NCI-H526 (cell line): ENCODE measurements around the gene ATP1A4.
"Not testable (repeated sequence)": the region's sequence is repeated elsewhere in the genome, so short reads cannot be mapped to it uniquely, and the experiment has no call there.

Experiments used
- DNase-seq, 2 experiments: peaks; one replicate each; lab custom pipeline; 2025; lab: John Stamatoyannopoulos, UW

Gene ATP1A4

DNA sequence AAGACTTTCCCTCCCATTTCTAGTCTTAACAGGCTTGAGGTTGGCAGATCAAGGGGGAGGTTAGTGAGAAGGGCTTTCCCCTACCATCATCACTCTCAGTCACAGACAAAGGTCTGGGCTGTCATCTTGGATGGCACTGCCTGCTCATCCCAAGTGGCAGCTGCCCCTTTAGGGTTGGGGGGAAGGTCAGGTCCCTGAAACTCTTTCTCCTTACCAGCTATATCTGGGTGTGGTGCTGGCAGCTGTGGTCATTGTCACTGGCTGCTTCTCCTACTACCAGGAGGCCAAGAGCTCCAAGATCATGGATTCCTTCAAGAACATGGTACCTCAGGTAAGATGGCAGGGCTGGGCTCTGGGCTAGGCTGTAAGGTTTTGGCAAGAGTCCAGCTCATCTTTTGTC is 27.7 kb upstream of the ATP1A4 start:
- DNase-seq = no peak

DNA sequence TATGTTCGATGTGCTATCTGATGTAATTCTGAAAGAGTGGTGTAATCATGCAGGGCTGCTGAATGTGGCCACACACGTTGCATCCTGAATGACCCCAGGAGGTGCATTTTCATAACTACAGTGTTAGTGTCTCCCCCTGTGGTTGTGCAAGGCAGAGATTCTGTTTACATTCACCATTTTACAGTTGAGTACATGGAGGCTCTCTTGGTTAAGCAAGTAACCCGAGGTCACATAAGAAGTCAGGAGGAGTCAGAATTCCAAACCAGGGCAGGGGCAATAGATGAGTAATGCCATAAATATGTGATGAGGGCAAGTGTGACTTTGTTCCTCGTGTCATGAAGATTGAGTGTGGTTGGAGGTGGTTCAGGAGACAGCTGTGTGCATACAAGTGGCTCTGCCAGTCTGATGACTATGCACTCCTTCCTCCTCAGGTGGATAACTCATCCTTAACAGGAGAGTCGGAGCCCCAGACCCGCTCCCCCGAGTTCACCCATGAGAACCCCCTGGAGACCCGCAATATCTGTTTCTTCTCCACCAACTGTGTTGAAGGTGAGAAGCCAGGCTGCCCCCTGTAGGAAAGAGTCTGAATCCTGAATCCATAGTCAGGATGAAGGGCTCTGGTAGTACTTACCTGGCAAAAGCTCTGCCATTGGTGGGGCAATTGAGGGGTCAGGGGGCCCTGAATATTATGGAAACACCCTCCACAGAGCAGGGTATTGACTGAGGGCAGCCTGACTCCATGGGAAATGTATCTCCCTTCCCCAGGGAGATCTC is 26.5 kb upstream of the ATP1A4 start:
- DNase-seq = no peak

DNA sequence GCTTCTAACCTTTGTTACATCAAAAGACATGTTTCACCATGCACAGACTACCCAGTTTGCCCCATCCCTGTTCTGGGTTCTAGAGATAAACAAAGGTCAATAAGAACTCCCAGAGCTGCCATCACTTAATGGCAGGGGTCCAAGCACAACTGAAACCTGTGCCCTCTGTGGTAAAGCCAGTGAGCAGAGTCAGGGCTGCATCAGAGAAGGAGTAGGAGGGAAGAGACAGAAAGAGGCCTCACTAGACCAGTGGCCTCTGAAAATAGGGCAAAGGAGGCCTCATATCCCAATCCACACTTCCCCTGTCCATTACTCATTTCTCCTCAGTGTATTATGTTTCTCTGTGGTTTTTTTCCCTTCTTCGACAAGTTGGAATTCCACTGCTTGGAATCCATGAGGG is 25.7 kb upstream of the ATP1A4 start:
- DNase-seq = no peak

DNA sequence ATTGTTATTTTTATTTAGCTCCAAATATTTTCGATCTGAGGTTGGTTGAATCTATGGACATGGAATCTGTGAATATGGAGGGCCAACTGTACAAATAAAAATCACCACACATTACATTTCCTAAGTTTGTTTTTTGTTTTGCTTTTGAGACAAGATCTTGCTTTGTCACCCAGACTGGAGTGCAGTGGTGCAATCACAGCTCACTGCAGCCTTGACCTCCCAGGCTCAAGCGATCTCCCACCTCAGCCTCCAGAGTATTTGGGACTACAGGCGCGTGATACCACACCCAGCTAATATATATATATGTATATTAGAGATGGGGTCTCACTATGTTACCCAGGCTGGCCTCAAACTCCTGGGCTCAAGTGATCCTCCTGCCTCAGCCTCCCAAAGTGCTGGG is 25.1 kb upstream of the ATP1A4 start:
- DNase-seq = not testable (repeated sequence)

DNA sequence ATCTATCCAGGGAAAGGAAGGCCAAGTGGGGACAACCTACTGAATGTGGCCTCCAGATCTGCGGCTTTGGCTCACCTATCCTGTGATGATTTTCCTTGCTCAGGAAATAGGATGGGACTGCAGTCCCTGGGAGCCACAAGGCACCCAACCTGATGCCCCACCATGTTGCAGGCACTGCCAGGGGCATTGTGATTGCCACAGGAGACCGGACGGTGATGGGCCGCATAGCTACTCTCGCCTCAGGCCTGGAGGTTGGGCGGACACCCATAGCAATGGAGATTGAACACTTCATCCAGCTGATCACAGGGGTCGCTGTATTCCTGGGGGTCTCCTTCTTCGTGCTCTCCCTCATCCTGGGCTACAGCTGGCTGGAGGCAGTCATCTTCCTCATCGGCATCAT is 24.0 kb upstream of the ATP1A4 start:
- DNase-seq = no peak

DNA sequence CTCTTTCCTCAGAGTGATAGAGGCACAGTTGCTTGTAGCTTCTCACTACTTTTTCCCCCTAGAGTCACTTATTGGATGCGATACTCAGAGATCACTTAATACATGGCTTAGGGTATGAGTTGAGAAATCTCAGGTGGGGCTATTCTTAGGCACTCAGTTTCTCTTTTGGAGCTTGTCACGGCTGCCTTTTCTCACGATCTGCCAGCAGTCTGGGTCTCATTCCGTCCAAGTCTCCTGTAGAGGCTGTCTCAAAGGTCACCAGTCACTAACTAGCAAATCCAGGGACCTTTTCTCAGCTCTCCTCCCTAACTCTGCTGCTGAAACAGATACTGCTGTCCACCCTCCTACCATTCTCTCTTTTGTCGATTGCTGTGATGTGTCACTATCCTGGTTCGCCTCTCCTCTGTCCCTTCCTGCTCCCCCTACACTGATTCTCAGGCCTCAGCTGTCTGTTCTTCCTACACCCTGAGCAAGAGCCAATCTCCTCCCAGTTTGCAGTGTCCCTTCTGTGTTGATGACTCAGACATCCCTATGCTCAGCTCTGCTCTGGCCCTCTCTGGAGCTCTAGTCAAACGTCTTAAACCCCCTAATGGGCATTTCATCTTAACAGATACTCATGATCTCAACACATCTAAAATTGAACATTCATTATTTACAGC is 23.4 kb upstream of the ATP1A4 start:
- no peak for DNase-seq

DNA sequence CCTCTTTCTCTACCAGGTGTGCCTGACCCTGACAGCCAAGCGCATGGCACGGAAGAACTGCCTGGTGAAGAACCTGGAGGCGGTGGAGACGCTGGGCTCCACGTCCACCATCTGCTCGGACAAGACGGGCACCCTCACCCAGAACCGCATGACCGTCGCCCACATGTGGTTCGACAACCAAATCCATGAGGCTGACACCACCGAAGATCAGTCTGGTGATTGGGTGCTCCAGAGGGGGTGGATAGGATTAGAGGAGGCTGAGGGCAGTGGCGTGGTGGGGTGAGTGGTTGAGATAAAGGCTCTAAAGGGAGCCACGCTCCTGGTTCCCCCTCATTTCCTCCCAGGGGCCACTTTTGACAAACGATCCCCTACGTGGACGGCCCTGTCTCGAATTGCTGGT is 22.8 kb upstream of the ATP1A4 start:
- no peak for DNase-seq

DNA sequence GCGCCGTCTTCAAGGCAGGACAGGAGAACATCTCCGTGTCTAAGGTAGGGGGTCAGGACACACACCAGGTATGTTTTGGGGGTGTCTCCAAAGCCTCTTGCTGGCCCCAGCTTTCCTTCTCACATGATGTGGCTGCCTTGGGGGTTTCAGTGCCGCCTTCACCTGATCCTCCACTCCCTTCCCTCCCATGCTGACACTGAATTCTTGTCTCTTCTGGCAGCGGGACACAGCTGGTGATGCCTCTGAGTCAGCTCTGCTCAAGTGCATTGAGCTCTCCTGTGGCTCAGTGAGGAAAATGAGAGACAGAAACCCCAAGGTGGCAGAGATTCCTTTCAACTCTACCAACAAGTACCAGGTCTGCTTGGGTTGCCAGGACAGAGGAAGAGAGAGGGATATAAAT is 22.4 kb upstream of the ATP1A4 start:
- DNase-seq = no peak

DNA sequence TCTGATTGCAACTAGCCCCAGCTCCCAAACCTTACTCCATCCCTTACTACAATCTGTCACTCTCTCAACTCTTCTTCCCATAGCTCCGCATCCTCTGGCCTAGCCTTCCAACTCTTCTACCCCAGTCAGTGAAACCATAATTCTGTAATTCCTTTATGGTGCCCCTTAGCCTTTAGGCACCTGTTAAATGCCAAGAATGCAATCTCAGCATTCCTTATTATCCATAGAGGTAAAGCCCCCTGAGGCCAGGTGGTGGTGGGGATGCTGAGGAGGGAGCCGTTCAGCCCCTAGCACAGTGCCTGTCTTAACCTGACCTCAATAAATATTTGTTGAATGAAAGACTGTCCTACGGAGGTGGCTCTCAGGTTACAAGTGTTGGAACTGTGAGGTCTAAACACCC is 21.8 kb upstream of the ATP1A4 start:
- no peak for DNase-seq

DNA sequence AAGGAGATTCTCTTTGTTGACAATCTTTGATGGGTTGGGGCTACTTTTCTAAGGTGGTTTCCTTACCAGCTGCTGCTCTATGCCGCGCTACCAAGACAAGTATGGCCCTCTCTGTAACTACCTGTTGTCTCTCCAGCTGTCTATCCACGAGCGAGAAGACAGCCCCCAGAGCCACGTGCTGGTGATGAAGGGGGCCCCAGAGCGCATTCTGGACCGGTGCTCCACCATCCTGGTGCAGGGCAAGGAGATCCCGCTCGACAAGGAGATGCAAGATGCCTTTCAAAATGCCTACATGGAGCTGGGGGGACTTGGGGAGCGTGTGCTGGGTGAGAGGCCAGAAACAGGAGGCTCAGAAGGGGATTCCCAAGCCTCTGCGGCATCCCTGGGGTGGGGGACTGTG is 21.4 kb upstream of the ATP1A4 start:
- no peak for DNase-seq

DNA sequence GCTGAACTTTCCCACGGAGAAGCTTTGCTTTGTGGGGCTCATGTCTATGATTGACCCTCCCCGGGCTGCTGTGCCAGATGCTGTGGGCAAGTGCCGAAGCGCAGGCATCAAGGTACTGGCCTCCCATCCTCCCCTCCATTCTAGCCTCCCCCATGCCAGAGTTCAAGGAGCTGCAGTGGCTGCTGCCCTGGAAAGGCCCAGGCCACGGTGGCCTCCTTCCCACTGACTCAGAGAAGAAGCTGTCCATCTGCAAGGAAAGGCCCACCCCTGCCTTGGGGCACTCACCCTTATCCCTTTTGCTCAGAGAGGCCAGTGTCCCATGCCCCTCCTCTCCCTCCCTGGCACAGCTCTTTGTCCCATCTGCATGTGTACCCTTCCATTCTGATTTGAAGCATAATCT is 20.9 kb upstream of the ATP1A4 start:
- no peak for DNase-seq

DNA sequence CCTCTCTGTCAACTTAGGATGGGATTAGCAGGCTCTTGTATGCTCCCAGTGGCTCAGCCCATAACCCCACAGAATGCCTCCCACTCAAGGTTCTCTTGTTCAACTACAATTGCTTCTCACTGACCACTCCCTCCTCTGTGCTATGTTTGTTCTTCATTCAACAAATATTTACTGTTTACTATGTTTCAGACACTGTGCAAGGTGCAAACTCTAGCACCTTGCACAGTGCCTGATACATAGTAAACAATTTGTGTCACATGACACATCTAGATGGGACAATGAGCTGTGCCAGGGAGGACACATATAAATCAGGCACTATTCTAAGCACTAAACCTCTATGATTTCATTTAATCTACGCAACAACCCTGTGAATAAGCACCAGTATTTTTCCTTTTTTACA is 20.5 kb upstream of the ATP1A4 start:
- no peak for DNase-seq

DNA sequence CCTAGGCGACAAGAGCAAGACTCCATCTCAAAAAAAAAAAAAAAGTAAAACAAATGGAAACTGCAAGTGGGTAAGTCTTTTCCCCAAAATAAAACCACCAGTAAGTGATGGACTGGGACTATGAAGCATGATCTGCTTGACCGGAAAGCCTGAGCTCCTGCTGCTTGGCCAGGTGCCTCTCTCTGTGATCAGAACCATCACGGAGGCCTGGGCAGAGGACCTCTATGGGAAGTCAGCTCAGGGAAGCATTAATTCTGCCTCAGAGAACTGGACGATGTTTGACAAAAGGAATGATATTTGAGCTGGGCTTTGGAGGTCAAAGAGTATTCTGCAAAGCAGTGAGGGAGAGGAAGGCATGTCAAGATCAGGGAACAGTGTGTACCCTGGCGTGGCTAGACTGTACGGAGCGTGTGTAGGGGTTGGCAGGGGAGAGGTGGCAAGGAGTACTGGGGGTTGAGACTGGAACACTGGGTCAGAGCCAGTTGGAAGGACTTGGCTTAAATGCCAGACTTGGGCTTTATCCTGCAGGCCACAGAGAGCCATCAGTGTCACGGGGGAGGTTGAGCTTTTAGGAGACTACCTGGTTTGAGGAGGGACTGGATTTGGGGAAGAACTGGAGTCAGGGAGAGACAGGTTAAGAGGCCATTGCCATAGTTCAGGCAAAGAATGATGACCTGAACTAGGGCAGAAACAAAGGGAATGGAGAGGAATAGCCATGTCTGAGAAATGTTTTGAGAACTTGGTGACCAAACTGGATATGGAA is 19.4 kb upstream of the ATP1A4 start:
- DNase-seq = no peak

DNA sequence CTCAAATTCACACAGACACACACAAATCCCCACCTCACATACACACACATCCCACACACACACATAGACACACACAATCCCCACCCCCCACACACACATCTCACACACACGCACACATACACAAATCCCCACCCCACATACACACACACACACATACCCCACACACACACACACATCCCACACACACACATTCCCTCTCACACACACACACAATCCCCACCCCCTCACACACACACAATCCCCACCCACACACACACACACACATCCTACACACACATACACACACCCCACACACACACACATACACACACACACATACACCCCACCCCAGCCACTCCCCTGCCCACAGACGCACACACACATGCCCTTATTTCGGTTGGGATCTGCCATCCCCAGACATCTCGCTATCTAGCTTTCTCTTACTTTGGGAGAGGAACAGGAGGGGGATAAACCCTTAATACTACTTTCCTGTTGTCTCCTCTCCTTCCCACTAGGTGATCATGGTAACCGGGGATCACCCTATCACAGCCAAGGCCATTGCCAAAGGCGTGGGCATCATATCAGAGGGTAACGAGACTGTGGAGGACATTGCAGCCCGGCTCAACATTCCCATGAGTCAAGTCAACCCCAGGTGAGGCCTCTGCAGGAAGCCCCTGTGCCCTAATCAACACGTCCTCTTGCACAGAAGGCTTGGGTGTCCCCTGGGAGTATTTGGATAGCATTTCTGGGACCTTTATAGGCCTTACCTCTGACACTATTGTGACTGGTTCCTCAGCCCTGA is 17.2 kb upstream of the ATP1A4 start:
- DNase-seq = no peak

DNA sequence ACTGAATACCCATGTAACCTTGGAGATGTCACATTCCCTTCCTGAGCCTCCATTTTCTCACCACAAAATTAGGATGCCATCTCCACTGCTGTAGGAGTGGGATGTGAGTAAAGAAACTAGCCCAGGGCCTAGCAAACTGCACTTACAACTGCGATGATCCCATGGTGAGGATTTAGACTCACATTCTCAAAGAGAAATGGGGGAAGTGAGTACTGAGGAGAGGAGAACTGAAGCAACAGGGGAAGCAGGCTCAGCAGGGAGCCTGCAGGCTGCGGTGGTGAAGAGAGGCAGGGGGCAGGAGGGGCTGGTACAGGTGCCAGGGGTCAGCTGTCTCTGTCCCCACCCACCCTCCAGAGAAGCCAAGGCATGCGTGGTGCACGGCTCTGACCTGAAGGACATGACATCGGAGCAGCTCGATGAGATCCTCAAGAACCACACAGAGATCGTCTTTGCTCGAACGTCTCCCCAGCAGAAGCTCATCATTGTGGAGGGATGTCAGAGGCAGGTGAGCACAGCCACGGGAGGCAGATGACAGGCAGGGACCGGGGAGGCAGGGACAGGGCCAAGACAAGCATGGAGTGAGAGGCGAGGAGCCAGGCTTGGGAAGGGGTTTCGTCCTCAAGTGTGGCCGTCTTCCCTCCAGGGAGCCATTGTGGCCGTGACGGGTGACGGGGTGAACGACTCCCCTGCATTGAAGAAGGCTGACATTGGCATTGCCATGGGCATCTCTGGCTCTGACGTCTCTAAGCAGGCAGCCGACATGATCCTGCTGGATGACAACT is 16.4 kb upstream of the ATP1A4 start:
- no peak for DNase-seq

DNA sequence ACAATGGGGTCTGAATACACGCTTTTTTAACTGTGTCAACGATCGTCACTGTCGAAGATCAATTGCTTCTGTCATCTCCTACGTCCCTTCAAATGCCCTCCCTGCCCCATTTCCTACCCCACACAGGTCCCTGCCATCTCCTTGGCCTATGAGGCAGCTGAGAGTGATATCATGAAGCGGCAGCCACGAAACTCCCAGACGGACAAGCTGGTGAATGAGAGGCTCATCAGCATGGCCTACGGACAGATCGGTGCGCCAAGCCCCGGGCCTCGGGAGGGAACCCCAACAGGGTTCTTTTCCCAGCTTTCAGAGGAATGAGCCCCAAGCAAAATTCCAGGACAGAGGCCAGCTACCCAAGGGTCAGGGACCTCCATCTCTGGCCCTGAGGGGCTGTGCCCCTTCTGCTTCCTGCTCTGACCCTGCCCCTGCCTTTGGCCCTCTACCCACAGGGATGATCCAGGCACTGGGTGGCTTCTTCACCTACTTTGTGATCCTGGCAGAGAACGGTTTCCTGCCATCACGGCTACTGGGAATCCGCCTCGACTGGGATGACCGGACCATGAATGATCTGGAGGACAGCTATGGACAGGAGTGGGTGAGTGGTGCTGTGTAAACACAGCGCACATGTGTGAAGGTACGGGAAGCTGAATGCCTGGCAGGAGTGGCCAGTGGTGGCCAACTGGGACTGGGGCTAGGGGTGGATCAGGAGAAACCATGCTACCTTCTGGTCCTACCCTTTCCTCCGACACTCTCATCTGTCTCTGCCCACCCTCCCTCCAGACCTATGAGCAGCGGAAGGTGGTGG is 15.1 kb upstream of the ATP1A4 start:
- no peak for DNase-seq

DNA sequence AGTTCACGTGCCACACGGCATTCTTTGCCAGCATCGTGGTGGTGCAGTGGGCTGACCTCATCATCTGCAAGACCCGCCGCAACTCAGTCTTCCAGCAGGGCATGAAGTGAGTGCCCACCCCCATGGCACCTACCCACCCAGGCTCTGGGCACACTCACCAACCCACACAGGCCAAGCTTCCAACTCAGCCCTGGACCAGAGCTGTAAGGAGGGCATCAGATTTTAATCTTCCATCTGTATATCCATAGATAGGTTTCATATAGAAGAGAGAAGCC is 14.5 kb upstream of the ATP1A4 start:
- DNase-seq = no peak

DNA sequence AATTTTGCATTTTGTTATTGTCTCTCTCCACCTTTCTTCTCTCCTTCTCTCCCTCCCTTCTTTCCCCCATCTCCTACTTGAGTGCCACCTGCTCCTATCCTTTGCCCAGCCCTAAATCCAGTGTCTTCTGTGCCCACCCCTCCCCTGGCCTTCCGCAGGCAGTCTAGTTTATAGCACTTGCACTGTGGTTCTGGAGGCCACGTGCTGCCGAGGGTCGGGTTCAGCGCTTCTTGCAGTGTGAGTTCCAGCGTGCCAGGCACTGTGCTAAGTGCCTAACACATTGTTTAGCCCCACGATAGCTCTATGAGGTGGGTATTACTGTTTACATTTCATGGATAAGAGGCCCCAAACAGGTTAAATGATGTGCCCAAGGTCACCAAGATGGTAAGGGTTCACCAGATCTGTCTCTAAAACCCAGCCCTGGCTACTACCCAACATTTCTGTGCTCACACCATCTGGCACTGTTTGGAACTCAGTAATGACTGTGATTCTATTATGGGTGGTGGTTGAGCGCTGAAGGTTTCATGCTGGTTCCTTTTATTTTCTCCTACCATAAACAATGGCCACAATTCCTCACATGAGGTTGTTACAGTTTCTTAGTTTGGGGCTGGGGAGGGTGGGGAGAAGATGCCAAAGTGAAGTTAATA is 14.1 kb upstream of the ATP1A4 start:
- no peak for DNase-seq

DNA sequence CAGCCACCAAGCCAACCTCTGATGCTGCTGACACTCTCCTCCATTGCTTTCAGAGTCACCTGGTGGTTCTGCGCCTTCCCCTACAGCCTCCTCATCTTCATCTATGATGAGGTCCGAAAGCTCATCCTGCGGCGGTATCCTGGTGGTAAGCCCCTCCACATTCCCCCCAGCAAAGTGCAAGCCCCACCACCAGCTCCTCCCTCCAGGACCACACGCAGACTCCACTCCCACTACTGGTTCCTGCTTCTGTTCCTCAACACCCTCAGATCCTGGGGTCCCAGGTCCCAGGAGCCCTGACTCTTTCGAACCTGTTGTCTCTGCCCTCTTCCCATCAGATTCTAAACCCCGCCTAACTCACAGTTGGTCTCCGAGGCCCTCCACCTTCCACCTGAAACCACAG is 11.6 kb upstream of the ATP1A4 start:
- DNase-seq = no peak

DNA sequence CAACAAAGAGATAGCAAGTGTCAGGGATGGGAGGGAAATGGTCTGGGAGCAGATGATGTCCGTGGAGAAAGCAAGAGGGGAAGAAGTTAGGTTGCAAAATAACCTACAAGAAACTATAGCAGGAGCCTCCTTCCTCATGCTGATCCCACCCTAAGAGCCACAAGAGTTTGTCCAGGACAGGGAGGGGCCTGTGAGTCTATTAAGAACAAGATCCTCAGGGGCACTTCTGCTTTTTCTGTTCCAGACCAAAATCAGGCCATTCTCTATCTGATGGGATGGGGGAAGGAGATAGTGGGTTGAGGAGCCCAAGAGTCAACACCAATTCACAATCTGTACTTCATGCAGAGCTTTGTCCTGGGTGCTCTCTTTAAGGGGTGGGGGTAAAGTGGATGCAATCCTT is 7.7 kb upstream of the ATP1A4 start:
- DNase-seq = no peak

DNA sequence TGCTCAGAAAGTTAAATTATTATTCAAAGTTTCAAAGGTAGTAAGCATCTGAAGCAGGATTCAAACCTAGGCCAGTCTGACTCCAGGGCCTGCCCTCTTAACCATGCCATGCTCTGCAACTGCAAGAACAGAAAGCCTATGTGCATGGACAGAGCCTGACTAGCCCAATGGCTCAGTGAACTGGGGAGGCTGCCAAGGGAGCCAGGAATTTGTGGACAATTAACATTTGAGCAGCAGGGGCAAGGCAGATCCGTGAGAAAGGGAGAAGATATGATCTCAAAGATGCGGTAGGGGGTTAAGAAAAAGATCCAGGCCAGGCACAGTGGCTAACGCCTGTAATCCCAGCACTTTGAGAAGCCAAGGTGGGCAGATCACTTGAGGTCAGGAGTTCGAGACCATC is 6.5 kb upstream of the ATP1A4 start:
- DNase-seq = no peak
